Activated naive CD4-positive, alpha-beta T cell treated with anti-CD3 and anti-CD28 coated beads, Interleukin-2, amount 50 U/mL, for 16 hours (primary cell): ENCODE data around the gene LRRC4.
A peak's percentile ranks its signal among the peaks of the same experiment; 100 is the strongest.

ENCODE experiments used
- DNase-seq: peaks from one replicate; pipeline ENCODE4 v3.0.0-alpha.2; 2020

LRRC4 gene

GRCh38 chr7:128029405-128029995 is 1.7 kb downstream of the LRRC4 start:
- DNase-seq: no peak

GRCh38 chr7:128027485-128027980 is 3.7 kb downstream of the LRRC4 start:
- no peak for DNase-seq

GRCh38 chr7:128026551-128026950 is 4.7 kb downstream of the LRRC4 start:
- no peak for DNase-seq

DNA sequence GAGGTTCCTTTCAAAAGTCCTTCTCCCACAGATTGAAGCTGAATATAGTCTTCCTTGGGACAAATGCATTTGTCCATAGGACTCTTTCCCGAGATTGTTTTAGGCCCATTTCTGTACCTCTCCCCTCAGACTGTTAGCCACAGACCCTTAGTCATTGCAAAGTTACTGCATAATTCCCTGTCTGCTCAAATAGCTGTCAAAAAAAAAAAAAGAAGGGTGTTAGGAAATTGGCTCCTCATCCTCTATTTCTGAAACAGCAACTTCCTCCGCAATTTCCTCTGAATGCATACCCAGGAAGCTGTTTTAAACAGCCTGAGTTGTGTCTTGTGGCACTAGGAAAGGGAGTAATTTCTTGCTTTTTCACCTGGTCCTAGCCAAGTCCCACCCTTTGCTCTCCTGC is 5.4 kb downstream of the LRRC4 start:
- DNase-seq: no peak

GRCh38 chr7:128025380-128025779 is 5.9 kb downstream of the LRRC4 start:
- no peak for DNase-seq

DNA sequence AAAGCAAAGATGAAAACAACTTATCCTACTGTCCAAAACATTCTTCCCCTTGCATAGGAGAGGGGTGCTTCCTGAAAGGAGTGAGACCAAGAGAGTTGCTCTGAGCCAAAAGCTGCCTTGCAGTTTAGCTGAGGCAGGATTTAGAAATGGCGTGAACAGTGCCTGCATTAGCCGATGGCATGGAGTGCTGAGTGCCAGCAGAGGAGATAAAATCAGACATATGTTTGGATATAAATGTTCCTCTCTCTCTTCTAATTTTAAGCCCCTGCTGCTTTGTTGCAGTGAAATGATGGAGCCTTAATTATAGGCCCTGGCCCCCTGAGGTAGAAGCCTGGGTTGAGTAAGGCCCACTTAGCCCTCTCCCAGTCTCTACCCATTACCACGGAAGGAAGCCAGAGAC is 7.1 kb downstream of the LRRC4 start:
- DNase-seq: no peak

- no peak for DNase-seq
Observed at GRCh38 chr7:128022631-128023532, 8.4 kb downstream of the LRRC4 start.

GRCh38 chr7:128021366-128021765 is 9.9 kb downstream of the LRRC4 start:
- no peak for DNase-seq

- peak; percentile 25 for DNase-seq
Observed at GRCh38 chr7:128020159-128020558, 11.1 kb downstream of the LRRC4 start.

- DNase-seq: no peak
Observed at GRCh38 chr7:128019288-128019687, 11.9 kb downstream of the LRRC4 start.

DNA sequence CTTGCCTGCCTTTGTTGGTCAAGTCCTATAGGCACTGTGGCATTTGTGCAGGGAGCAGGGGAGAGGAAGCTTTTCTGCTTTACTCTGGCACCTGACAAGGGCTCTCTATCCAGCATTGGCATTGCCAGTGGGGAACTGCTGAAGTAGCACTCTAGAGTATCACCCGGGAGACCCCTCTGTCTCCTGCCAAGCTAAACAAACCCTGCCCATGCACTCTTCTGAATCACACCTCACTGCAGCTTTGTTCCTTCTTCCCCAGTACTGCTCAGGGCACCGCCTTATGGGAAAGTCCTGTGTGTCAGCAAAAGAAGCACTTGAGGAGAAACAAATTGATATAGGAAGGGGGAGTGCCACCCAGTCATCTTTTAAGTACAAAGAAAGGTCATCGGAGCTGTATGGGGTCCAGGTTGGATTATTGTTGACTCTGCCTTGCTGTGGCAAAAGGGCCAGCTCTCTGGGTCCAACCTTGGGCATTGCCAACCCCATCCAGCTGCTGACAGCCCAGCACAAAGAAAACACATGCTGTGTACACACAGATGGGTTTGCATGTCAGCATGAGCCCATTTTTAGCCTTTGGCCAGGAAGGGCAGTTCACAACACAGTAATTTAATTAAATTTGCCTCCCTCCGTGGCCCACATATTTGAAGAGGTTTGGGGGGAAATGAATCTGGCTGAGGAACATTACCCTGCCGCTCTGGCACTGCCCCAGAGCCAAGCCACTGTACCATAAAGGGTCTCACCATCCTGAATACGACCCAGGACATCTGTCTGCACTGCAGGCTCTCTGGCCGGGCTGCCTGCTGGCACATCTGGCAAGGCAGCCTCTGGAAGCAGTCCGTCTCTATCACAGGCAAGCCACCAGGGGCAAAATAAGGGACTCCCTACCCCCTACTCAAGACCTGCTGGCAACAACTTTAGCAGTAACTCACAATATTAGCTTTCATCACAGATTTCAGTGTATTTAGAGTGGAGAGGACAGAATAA is 13.1 kb downstream of the LRRC4 start:
- no peak for DNase-seq

GRCh38 chr7:128017460-128017859 is 13.8 kb downstream of the LRRC4 start:
- DNase-seq: no peak

DNA sequence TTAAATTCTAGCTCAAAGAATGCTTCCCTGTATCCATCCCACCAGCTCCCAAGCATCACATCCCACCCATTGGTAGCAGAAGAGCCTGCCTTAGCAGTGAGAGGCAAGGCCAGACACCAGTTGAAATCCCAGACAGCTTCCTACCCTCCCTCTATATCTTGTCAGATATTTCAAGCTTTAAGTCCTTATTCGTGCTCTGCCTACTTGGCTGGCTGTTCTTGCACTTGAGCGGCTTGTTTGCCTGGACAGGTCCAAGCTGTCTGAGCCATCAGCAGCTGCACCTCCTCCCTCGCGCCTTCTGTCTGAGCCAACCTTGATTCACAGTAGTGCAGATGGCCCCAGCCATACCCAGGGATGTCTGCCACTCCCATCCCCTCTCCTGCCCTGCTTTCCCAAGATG is 16.4 kb downstream of the LRRC4 start:
- DNase-seq: no peak

DNA sequence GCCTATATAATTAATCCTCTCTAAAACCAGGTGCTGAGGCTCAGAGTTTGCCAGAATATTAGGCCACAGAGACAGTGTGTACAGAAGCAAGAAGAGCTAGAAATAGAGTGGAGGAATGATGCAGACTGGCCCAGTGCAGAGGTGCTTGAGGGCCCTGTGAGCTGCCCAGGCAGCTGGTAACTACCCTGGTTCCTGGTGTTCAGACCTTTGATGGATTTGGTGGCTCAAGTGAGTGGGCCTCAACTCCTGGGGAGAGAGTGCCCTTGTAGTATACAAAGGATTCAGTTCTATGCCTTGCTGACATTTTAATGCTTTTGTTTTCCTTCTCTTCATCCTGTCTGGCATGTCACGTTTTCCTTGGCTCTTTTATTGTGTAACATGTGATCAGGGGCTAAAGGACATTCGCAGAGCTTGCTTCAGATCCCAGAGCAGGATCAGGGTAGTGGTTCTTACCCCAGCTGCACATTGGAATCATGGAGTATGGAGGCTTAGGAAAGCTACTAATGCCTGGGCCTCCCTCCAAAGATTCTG is 20.0 kb downstream of the LRRC4 start:
- no peak for DNase-seq

DNA sequence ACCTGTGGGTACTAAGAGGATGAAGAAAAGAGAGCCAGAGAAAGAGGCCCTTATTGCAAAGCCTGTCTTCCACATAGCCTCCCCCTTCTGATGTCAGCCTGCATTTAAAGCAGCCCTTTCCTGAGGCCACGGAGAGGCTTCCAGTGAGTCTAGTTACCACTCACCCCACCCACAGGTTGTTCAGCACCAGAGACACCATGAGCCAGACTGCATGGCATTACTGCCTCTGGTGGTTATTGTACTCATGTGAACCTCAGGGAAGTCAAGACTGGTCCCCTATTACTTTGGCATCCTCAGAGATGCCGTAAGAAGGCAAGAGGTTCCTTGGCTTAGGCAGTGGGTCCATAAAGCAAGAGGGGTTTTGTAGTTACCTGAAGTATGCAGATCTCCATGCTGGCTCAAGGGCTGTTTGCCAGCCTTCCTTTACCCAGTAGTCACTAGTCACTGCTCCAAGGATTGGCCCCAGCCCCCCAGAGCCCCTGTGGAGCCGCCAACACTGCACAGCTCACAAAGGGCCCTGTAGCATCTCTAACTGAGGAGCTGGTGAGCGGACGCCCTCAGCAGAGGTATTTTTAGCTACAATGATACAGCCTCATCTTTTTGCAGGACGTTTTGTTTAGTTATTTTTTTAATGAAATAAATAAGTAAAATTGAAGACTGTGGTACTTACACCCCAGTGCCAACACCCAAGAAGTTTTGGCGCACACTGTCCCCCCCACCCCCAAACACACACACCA is 20.7 kb downstream of the LRRC4 start:
- DNase-seq: no peak

DNA sequence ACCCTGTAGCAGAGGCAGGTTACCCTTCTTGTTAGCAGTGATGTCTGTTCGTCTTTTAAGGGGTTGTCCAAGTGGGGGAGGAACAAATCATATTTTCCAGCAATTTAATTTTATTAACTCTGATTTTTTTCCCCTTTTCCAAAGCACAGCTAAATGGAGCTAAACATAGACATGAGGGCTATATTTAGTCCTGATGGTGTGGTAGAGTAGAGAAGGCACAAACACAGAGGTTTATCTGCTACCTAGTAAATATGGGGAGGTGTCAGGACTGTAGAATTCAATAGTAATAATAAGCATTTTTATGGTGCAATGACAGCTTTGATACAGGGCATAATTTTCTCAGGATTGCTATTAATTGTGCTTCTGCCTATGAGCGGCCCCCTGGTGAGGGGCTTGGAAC is 22.5 kb downstream of the LRRC4 start:
- no peak for DNase-seq

- no peak for DNase-seq
Observed at GRCh38 chr7:128008141-128008540, 23.1 kb downstream of the LRRC4 start.

- DNase-seq: no peak
Observed at GRCh38 chr7:128007303-128007680, 23.9 kb downstream of the LRRC4 start.

- DNase-seq: no peak
Observed at GRCh38 chr7:128006550-128007302, 24.5 kb downstream of the LRRC4 start.

- DNase-seq: no peak
Observed at GRCh38 chr7:128005759-128006159, 25.5 kb downstream of the LRRC4 start.

DNA sequence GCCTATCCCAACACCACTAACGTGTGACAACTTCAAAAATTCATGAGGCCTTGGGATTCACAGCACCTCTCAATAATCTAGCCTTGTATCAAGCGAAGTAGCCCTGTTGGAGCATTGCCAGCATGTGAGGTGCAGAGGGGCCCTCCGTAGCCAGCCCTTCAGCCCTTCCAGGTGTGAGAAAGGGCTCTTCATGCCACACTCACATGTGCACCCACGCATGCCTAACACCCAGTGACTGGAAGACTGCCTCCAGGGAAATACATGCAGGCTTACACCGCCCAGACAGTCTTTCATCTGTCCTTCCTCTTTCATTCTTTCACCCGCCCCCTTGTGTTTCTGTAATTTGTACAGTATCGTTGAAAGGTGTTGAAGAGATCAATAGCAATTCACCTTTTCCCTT is 26.1 kb downstream of the LRRC4 start:
- DNase-seq: no peak
